H9 (cell line): ENCODE results near the gene LTK. TPM values are rescaled to one million over a fixed set of nuclear protein-coding genes. Genes with fewer than 3 reads are reported as not detected.

Experiments used
- DNase-seq: peaks from one replicate; pipeline ENCODE4 v3.0.0-alpha.2; 2017
- H2AFZ ChIP-seq: one replicate; pipeline ENCODE4 v1.6.1; 2013; ENCODE audit warnings: mild to moderate bottlenecking, low read length, control low read depth, moderate library complexity
- H2AK5ac ChIP-seq: 2 replicates; pipeline ENCODE4 v1.6.1; 2013; ENCODE audit warnings: low read length, control low read depth, mixed read lengths; ENCODE audit not compliant: insufficient read length
- H2BK120ac ChIP-seq: one replicate; pipeline ENCODE4 v1.6.1; 2013; ENCODE audit warnings: low read depth, mild to moderate bottlenecking, low read length, control low read depth, inconsistent platforms; ENCODE audit not compliant: poor library complexity, severe bottlenecking
- H2BK12ac ChIP-seq: 2 replicates; pipeline ENCODE4 v1.6.1; 2013; ENCODE audit warnings: low read length, control low read depth, mixed read lengths, low read depth; ENCODE audit not compliant: insufficient read length
- H2BK15ac ChIP-seq: 2 replicates; pipeline ENCODE4 v1.6.1; 2013; ENCODE audit warnings: low read depth, low read length, control low read depth
- H2BK20ac ChIP-seq: one replicate; pipeline ENCODE4 v1.6.1; 2013; ENCODE audit warnings: low read depth, mild to moderate bottlenecking, low read length, control low read depth, inconsistent platforms; ENCODE audit not compliant: poor library complexity, severe bottlenecking
- H2BK5ac ChIP-seq: 2 replicates; pipeline ENCODE4 v1.6.1; 2013; ENCODE audit warnings: low read length, control low read depth, mixed read lengths; ENCODE audit not compliant: insufficient read length
- H3K14ac ChIP-seq: 2 replicates; pipeline ENCODE4 v1.6.1; 2013; ENCODE audit warnings: low read length, control low read depth; ENCODE audit not compliant: insufficient read depth
- H3K18ac ChIP-seq: 2 replicates; pipeline ENCODE4 v1.6.1; 2013; ENCODE audit warnings: low read depth, mild to moderate bottlenecking, mixed read lengths, low read length, control low read depth; ENCODE audit not compliant: insufficient read length
- H3K23ac ChIP-seq: 2 replicates; pipeline ENCODE4 v1.6.1; 2013; ENCODE audit warnings: low read length, control low read depth, mixed read lengths, low read depth; ENCODE audit not compliant: insufficient read length
- H3K23me2 ChIP-seq: 2 replicates; pipeline ENCODE4 v1.6.1; 2013; ENCODE audit warnings: low read depth, mild to moderate bottlenecking, mixed read lengths, low read length, control low read depth; ENCODE audit not compliant: insufficient read length, poor library complexity, severe bottlenecking
- H3K27ac ChIP-seq: 2 replicates; pipeline ENCODE4 v1.5.1; 2013; ENCODE audit warnings: low read length, control low read depth, mixed read lengths, low read depth; ENCODE audit not compliant: insufficient read length
- H3K27me3 ChIP-seq: 2 replicates; pipeline ENCODE4 v1.6.1; 2013; ENCODE audit warnings: low read length, control low read depth, inconsistent platforms; ENCODE audit not compliant: insufficient read depth
- H3K4ac ChIP-seq: 2 replicates; pipeline ENCODE4 v1.6.1; 2013; ENCODE audit warnings: low read depth, mild to moderate bottlenecking, control low read depth, inconsistent platforms, low read length, moderate library complexity
- H3K4me1 ChIP-seq: 2 replicates; pipeline ENCODE4 v1.6.1; 2013; ENCODE audit warnings: low read length, control low read depth, inconsistent platforms; ENCODE audit not compliant: insufficient read depth
- H3K4me2 ChIP-seq: 2 replicates; pipeline ENCODE4 v1.6.1; 2013; ENCODE audit warnings: low read length, control low read depth, mixed read lengths; ENCODE audit not compliant: insufficient read length, insufficient read depth
- H3K56ac ChIP-seq: 2 replicates; pipeline ENCODE4 v1.6.1; 2013; ENCODE audit warnings: low read depth, mild to moderate bottlenecking, mixed read lengths, low read length, control low read depth; ENCODE audit not compliant: insufficient read length
- H3K79me1 ChIP-seq: 2 replicates; pipeline ENCODE4 v1.6.1; 2013; ENCODE audit warnings: low read depth, mild to moderate bottlenecking, moderate library complexity, low read length, control low read depth, inconsistent platforms; ENCODE audit not compliant: insufficient read depth, poor library complexity, severe bottlenecking
- H3K79me2 ChIP-seq: 2 replicates; pipeline ENCODE4 v1.6.1; 2013; ENCODE audit warnings: low read length, control low read depth, inconsistent platforms; ENCODE audit not compliant: insufficient read depth
- H3K9ac ChIP-seq: 2 replicates; pipeline ENCODE4 v1.6.1; 2013; ENCODE audit warnings: low read length, control low read depth, mixed read lengths; ENCODE audit not compliant: insufficient read length; ENCODE audit errors: extremely low read depth
- H3K9me3 ChIP-seq: one replicate; pipeline ENCODE4 v1.6.1; 2013; ENCODE audit warnings: low read depth, low read length, inconsistent platforms; ENCODE audit not compliant: control insufficient read depth
- H3T11ph ChIP-seq: one replicate; pipeline ENCODE4 v1.6.1; 2013; ENCODE audit warnings: mild to moderate bottlenecking, low read length, control low read depth, inconsistent platforms
- H4K20me1 ChIP-seq: one replicate; pipeline ENCODE4 v1.6.1; 2013; ENCODE audit not compliant: control insufficient read depth, insufficient read length, insufficient read depth
- H4K5ac ChIP-seq: 2 replicates; pipeline ENCODE4 v1.6.1; 2013; ENCODE audit warnings: low read depth, mild to moderate bottlenecking, mixed read lengths, low read length, control low read depth; ENCODE audit not compliant: insufficient read length
- H4K8ac ChIP-seq: replicated peaks from 2 replicates; pipeline ENCODE4 v1.6.1; 2013; ENCODE audit warnings: low read length, control low read depth, mixed read lengths, low read depth; ENCODE audit not compliant: insufficient read length
- H4K91ac ChIP-seq: 2 replicates; pipeline ENCODE4 v1.6.1; 2013; ENCODE audit warnings: low read depth, mild to moderate bottlenecking, moderate library complexity, mixed read lengths, low read length, control low read depth; ENCODE audit not compliant: insufficient read length
- H3K27ac Mint-ChIP-seq, 3 experiments: 2 replicates in 2 of 3; 3 replicates in 1 of 3; pipeline ENCODE4 v1.8.0; 2020 to 2021; ENCODE audit warnings: mixed read lengths in 3 of 3, mild to moderate bottlenecking in 1 of 3, moderate library complexity in 1 of 3
- H3K27me3 Mint-ChIP-seq: 2 replicates; pipeline ENCODE4 v1.8.0; 2021; ENCODE audit warnings: low read depth, mild to moderate bottlenecking, moderate library complexity, mixed read lengths
- H3K36me3 Mint-ChIP-seq, 3 experiments: 2 replicates in 2 of 3; 3 replicates in 1 of 3; pipeline ENCODE4 v1.8.0; 2020 to 2021; ENCODE audit warnings: low read depth in 3 of 3, mixed read lengths in 3 of 3; ENCODE audit not compliant: insufficient read depth in 1 of 3
- H3K4me1 Mint-ChIP-seq, 2 experiments: 2 replicates each; pipeline ENCODE4 v1.8.0; 2020; ENCODE audit warnings: mixed read lengths in 2 of 2
- H3K4me3 Mint-ChIP-seq, 2 experiments: 2 replicates in 1 of 2; 3 replicates in 1 of 2; pipeline ENCODE4 v1.8.0; 2020 to 2021; ENCODE audit warnings: mild to moderate bottlenecking in 2 of 2, mixed read lengths in 2 of 2, moderate library complexity in 1 of 2
- H3K9me3 Mint-ChIP-seq, 2 experiments: 2 replicates in 1 of 2; 3 replicates in 1 of 2; pipeline ENCODE4 v1.8.0; 2020; ENCODE audit warnings: mild to moderate bottlenecking in 2 of 2, mixed read lengths in 2 of 2, moderate library complexity in 1 of 2
- CTCF ChIP-seq: fragments of 200-600 bp; sonication (generic); conservative IDR thresholded peaks from 3 replicates; pipeline ENCODE4 v1.8.0; 2021; ENCODE audit warnings: antibody characterized with exemption, mild to moderate bottlenecking
- WGBS: extraction: QIAGEN DNeasy Blood & Tissue Kit; methylation state at CpG from one replicate; pipeline ENCODE4 v1.1.7; 2013; ENCODE audit warnings: missing lambda C conversion rate, low lambda C conversion rate, mixed read lengths; ENCODE audit not compliant: insufficient read length; ENCODE audit errors: extremely low coverage; 5-methylcytosine and 5-hydroxymethylcytosine counted together
- total RNA-seq: library from RNA; stranded (reverse); gene quantifications from 2 replicates; pipeline ENCODE4 v1.2.1, GENCODE V29; 2021

LTK gene
- total RNA-seq, 1 experiment from 2014 or later, result 0.31 TPM

GRCh38 chr15:41482110-41482877 lies 31.3 kb downstream of the LTK start:
- Histone ChIP-seq H3K79me1 (no peaks in the 10 kb centered on the region), H3T11ph (no peak overlapping the region), H3K18ac (no peak overlapping the region), H2BK120ac (no peak overlapping the region), H2BK20ac (no peak overlapping the region), H3K4ac (no peak overlapping the region), H4K20me1 (no peaks in the 10 kb centered on the region), H3K9me3 (no peaks in the 10 kb centered on the region), H3K4me2 (no peak overlapping the region), H4K8ac (no peak overlapping the region), H3K56ac (no peak overlapping the region), H3K4me1 (no peaks in the 10 kb centered on the region), H2BK5ac (no peak overlapping the region), H3K14ac (no peak overlapping the region), H3K23me2 (no peaks in the 10 kb centered on the region), H3K79me2 (no peaks in the 10 kb centered on the region), H4K91ac (no peak overlapping the region), H2BK15ac (no peak overlapping the region), H3K27me3 (no peaks in the 10 kb centered on the region), H2BK12ac (no peak overlapping the region), H2AFZ (no peak overlapping the region), H2AK5ac (no peak overlapping the region), H3K23ac (no peak overlapping the region), H3K9ac (no peak overlapping the region), H3K27ac (no peak overlapping the region), H4K5ac (no peak overlapping the region)
- peaks cover 2% of the 10 kb centered on the region; the same call in 1 of the 2 replicates for H3K27me3 Mint-ChIP-seq
- TF ChIP-seq CTCF, result no peak
- H3K4me3 Mint-ChIP-seq, result no peak overlapping the region
- no CpG with 5 or more reads among the region's 9 CpGs for WGBS
- H3K9me3 Mint-ChIP-seq, result no peaks in the 10 kb centered on the region
- H3K36me3 Mint-ChIP-seq, result peaks cover 33 to 56% (median 42%) of the 10 kb centered on the region in 3 experiments; a peak in 6 of 7 replicates
- no peak for DNase-seq
- H3K27ac Mint-ChIP-seq, result no peak overlapping the region
- H3K4me1 Mint-ChIP-seq, result no peaks in the 10 kb centered on the region
